ENCODE data around the gene MAP3K20. TPM values are rescaled to one million over a fixed set of nuclear protein-coding genes. Genes with fewer than 3 reads are reported as not detected.
"Not testable (repeated sequence)": the region's sequence is repeated elsewhere in the genome, so short reads cannot be mapped to it uniquely, and the experiment has no call there.

MAP3K20 gene
- total and polyA plus RNA-seq, 3 experiments from 2014 or later = 1.9 to 14.1 (median 11.2) TPM

GRCh38 chr2:173254659-173255058 lies 179.0 kb downstream of the MAP3K20 start:
- no peaks in the 10 kb centered on the region for H3K27me3 ChIP-seq (ENCODE audit: insufficient read depth, low read length, poor library complexity, severe bottlenecking)
- no peaks in the 10 kb centered on the region for H3K36me3 ChIP-seq (ENCODE audit: insufficient read depth, low read length)
- POLR2A ChIA-PET = no interaction called here
- Mint-ChIP-seq H3K9me3 (no peaks in the 10 kb centered on the region), H3K4me3 (no peak overlapping the region), H3K4me1 (no peaks in the 10 kb centered on the region), H3K27me3 (peaks cover 2 to 4% of the 10 kb centered on the region in 2 donors), H3K27ac (no peak overlapping the region), H3K36me3 (peaks cover 0 to 1% (median 0%) of the 10 kb centered on the region in 3 donors)
- no peaks in the 10 kb centered on the region for H3K9me3 ChIP-seq (ENCODE audit: low read length)
- no peaks in the 10 kb centered on the region for H3K4me1 ChIP-seq (ENCODE audit: insufficient read depth, low read length)
- CTCF ChIA-PET = no interaction called here
- H3K4me3 ChIP-seq (ENCODE audit: low read length) = no peak overlapping the region
- no peak overlapping the region for H3K27ac ChIP-seq (ENCODE audit: low read depth, low read length)
- no peak for DNase-seq

GRCh38 chr2:173258701-173259100 lies 183.1 kb downstream of the MAP3K20 start:
- no peak for DNase-seq
- no peaks in the 10 kb centered on the region for H3K36me3 ChIP-seq (ENCODE audit: insufficient read depth, low read length)
- Mint-ChIP-seq H3K27ac (no peak overlapping the region), H3K4me3 (no peak overlapping the region), H3K27me3 (no peaks in the 10 kb centered on the region), H3K36me3 (peaks cover 0 to 1% (median 0%) of the 10 kb centered on the region in 3 donors), H3K4me1 (peaks cover 0 to 2% (median 0%) of the 10 kb centered on the region in 3 donors), H3K9me3 (no peaks in the 10 kb centered on the region)
- ChIA-PET CTCF (no interaction called here), POLR2A (no interaction called here)
- H3K9me3 ChIP-seq (ENCODE audit: low read length) = no peaks in the 10 kb centered on the region
- no peaks in the 10 kb centered on the region for H3K27me3 ChIP-seq (ENCODE audit: insufficient read depth, low read length, poor library complexity, severe bottlenecking)
- no peak overlapping the region for H3K4me3 ChIP-seq (ENCODE audit: low read length)
- no peaks in the 10 kb centered on the region for H3K4me1 ChIP-seq (ENCODE audit: insufficient read depth, low read length)
- no peak overlapping the region for H3K27ac ChIP-seq (ENCODE audit: low read depth, low read length)

DNA sequence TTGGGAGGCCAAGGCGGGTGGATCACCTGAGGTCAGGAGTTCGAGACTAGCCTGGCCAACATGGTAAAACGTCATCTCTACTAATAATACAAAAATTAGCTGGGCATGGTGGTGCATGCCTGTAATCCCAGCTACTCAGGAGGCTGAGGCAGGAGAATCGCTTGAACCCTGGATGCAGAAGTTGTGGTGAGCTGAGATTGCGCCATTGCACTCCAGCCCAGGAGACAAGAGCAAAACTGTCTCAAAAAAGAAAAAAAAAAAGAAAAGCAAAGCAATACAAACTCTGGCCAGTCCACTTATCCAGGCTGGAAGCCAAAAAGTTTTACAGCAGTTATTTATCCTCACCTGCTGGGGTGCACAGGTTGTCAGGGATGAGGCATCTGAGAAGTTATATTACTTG lies 186.7 kb downstream of the MAP3K20 start:
- H3K36me3 Mint-ChIP-seq, H3K9me3 Mint-ChIP-seq, CTCF ChIA-PET: not testable (repeated sequence)

GRCh38 chr2:173264151-173264550 lies 188.5 kb downstream of the MAP3K20 start:
- H3K9me3 Mint-ChIP-seq = no peaks in the 10 kb centered on the region
- no peaks in the 10 kb centered on the region for H3K27me3 Mint-ChIP-seq
- no peaks in the 10 kb centered on the region for H3K36me3 ChIP-seq (ENCODE audit: insufficient read depth, low read length)
- no peaks in the 10 kb centered on the region for H3K36me3 Mint-ChIP-seq
- H3K4me1 Mint-ChIP-seq = peaks cover 13 to 18% (median 15%) of the 10 kb centered on the region in 3 donors
- no peaks in the 10 kb centered on the region for H3K27me3 ChIP-seq (ENCODE audit: insufficient read depth, low read length, poor library complexity, severe bottlenecking)
- no peak for DNase-seq
- H3K27ac ChIP-seq (ENCODE audit: low read depth, low read length) = no peak overlapping the region
- ChIA-PET CTCF (no interaction called here), POLR2A (no interaction called here)
- H3K4me1 ChIP-seq (ENCODE audit: insufficient read depth, low read length) = peaks cover 4% of the 10 kb centered on the region
- H3K4me3 ChIP-seq (ENCODE audit: low read length) = peak overlapping the region; percentile 35
- H3K9me3 ChIP-seq (ENCODE audit: low read length) = no peaks in the 10 kb centered on the region
- peak overlapping the region in 3 of 8 donors; percentile 10 to 76 (median 13) for H3K27ac Mint-ChIP-seq
- peak overlapping the region in 6 of 7 donors; percentile 33 to 76 (median 65) for H3K4me3 Mint-ChIP-seq

More for the DNA sequence above, 186.7 kb downstream of the MAP3K20 start:
- H3K27me3 ChIP-seq (ENCODE audit: insufficient read depth, low read length, poor library complexity, severe bottlenecking); H3K9me3 ChIP-seq (ENCODE audit: low read length); POLR2A ChIA-PET; H3K4me1 ChIP-seq (ENCODE audit: insufficient read depth, low read length); H3K27ac Mint-ChIP-seq; H3K27ac ChIP-seq (ENCODE audit: low read depth, low read length); H3K4me3 Mint-ChIP-seq; DNase-seq; H3K27me3 Mint-ChIP-seq; H3K4me3 ChIP-seq (ENCODE audit: low read length); H3K36me3 ChIP-seq (ENCODE audit: insufficient read depth, low read length): not testable (repeated sequence)
- peaks cover 13 to 18% (median 15%) of the 10 kb centered on the region in 3 donors for H3K4me1 Mint-ChIP-seq

DNA sequence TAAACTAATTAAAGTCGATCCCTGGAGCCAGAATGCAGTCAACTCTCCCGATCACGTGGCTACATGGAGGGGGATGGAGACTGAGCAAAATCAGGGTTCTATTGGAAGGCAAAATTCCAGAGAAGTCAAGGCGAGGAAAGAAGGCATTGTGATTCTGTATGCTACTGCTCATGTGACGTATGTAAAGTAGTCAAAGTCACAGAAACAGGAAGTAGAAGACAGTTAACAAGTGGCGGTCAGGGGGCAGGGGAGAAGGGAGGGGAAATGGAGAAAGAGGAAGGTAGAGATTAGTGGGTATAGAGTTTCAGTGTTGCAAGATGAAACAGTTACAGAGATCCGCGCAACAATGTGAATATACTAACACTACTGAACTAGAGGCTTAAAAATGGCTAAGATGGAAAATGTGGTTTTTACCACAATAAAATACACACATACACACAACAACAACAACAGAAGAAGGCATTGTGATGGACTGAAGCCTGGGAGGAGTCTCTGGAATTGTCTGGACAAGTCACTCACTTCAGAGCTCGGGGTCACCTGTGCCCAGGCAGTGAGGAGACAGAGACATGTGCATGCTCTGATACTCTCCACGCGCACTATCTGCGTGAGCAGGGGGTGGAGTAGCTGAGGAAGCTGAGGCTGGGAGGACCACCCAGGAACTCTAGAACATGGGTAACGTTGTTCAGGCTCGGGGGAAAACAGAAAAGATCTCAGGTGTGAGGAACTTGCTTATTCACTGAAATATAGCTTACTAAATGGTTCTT lies 189.1 kb downstream of the MAP3K20 start:
- peaks cover 4% of the 10 kb centered on the region for H3K4me1 ChIP-seq (ENCODE audit: insufficient read depth, low read length)
- no peaks in the 10 kb centered on the region for H3K9me3 Mint-ChIP-seq
- peak overlapping the region; percentile 33 to 89 (median 70) for H3K4me3 Mint-ChIP-seq
- peak in 2 of 5 donors; percentile 22 to 27 for DNase-seq
- peak overlapping the region; percentile 35 for H3K4me3 ChIP-seq (ENCODE audit: low read length)
- H3K36me3 Mint-ChIP-seq = no peaks in the 10 kb centered on the region
- no peaks in the 10 kb centered on the region for H3K27me3 ChIP-seq (ENCODE audit: insufficient read depth, low read length, poor library complexity, severe bottlenecking)
- POLR2A ChIA-PET = no interaction called here
- no peaks in the 10 kb centered on the region for H3K36me3 ChIP-seq (ENCODE audit: insufficient read depth, low read length)
- no peak overlapping the region for H3K27ac ChIP-seq (ENCODE audit: low read depth, low read length)
- CTCF ChIA-PET = interaction anchor here (0.8 kb wide), 1 partner anchor 10 kb away, joined by 3 read pairs; no protein-coding TSS in a partner anchor
- H3K4me1 Mint-ChIP-seq = peaks cover 13 to 18% (median 15%) of the 10 kb centered on the region in 3 donors
- no peaks in the 10 kb centered on the region for H3K9me3 ChIP-seq (ENCODE audit: low read length)
- H3K27me3 Mint-ChIP-seq = no peaks in the 10 kb centered on the region
- peak overlapping the region in 6 of 8 donors; percentile 13 to 83 (median 66) for H3K27ac Mint-ChIP-seq

DNA sequence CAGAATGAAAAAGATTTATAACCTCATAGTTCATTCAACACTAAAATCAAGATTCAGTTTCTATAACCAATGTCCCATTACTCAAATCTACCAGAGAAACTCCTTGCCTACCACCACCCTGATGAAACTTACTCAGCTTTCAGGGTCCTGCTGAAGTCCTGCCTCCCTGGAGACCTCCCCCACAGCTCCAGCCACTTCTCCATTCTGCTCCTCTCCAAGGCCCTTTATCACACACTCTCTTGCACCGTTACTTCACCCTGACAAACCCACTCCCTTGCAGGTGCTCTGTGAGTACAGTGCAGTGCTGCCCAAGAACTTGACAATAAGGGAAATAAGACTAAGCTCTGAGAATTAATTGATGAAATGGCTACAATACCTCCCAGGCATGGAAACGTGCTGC lies 195.5 kb downstream of the MAP3K20 start:
- Mint-ChIP-seq H3K4me3 (no peak overlapping the region), H3K27me3 (no peaks in the 10 kb centered on the region), H3K36me3 (no peaks in the 10 kb centered on the region), H3K27ac (no peak overlapping the region), H3K4me1 (no peaks in the 10 kb centered on the region), H3K9me3 (peaks cover 0 to 3% (median 0%) of the 10 kb centered on the region in 5 donors)
- POLR2A ChIA-PET = no interaction called here
- Histone ChIP-seq H3K9me3 (ENCODE audit: low read length) (no peaks in the 10 kb centered on the region), H3K27me3 (ENCODE audit: insufficient read depth, low read length, poor library complexity, severe bottlenecking) (no peaks in the 10 kb centered on the region), H3K27ac (ENCODE audit: low read depth, low read length) (no peak overlapping the region), H3K4me1 (ENCODE audit: insufficient read depth, low read length) (no peaks in the 10 kb centered on the region), H3K4me3 (ENCODE audit: low read length) (no peak overlapping the region), H3K36me3 (ENCODE audit: insufficient read depth, low read length) (no peaks in the 10 kb centered on the region)
- no peak for DNase-seq
- CTCF ChIA-PET = no interaction called here

GRCh38 chr2:173271825-173272224 lies 196.2 kb downstream of the MAP3K20 start:
- H3K27ac Mint-ChIP-seq = no peak overlapping the region
- no peaks in the 10 kb centered on the region for H3K27me3 ChIP-seq (ENCODE audit: insufficient read depth, low read length, poor library complexity, severe bottlenecking)
- H3K27ac ChIP-seq (ENCODE audit: low read depth, low read length) = no peak overlapping the region
- no peaks in the 10 kb centered on the region for H3K36me3 Mint-ChIP-seq
- no peaks in the 10 kb centered on the region for H3K9me3 ChIP-seq (ENCODE audit: low read length)
- H3K36me3 ChIP-seq (ENCODE audit: insufficient read depth, low read length) = no peaks in the 10 kb centered on the region
- H3K9me3 Mint-ChIP-seq = peaks cover 0 to 3% (median 0%) of the 10 kb centered on the region in 5 donors
- no peaks in the 10 kb centered on the region for H3K4me1 Mint-ChIP-seq
- no peak overlapping the region for H3K4me3 ChIP-seq (ENCODE audit: low read length)
- H3K27me3 Mint-ChIP-seq = peaks cover 0 to under 1% of the 10 kb centered on the region in 2 donors
- ChIA-PET POLR2A (no interaction called here), CTCF (no interaction called here)
- H3K4me1 ChIP-seq (ENCODE audit: insufficient read depth, low read length) = no peaks in the 10 kb centered on the region
- no peak for DNase-seq
- H3K4me3 Mint-ChIP-seq = no peak overlapping the region

DNA sequence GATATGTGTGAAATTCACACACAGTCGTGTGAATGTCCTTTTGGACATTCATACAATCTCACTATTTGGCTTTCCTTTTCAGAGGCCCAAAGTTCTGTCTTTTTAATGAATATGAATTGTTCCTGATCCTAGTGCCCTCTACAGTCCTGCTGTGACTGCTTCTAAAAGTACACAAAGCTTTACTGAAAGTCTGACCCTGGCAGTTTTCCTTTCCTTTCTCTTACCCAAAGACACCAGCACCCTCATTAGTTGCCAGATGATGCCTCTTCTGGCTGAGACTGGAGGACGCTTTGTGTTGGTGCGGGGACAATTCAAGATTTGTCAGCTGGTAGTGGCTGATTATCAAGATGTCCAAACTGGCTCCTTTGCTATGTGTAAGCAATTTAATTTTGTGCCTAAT lies 197.2 kb downstream of the MAP3K20 start:
- no peak for DNase-seq
- Histone ChIP-seq H3K27ac (ENCODE audit: low read depth, low read length) (no peak overlapping the region), H3K36me3 (ENCODE audit: insufficient read depth, low read length) (no peaks in the 10 kb centered on the region), H3K27me3 (ENCODE audit: insufficient read depth, low read length, poor library complexity, severe bottlenecking) (no peaks in the 10 kb centered on the region), H3K4me1 (ENCODE audit: insufficient read depth, low read length) (no peaks in the 10 kb centered on the region), H3K9me3 (ENCODE audit: low read length) (no peaks in the 10 kb centered on the region), H3K4me3 (ENCODE audit: low read length) (no peak overlapping the region)
- H3K4me1 Mint-ChIP-seq = no peaks in the 10 kb centered on the region
- peaks cover 0 to 3% (median 0%) of the 10 kb centered on the region in 5 donors for H3K9me3 Mint-ChIP-seq
- no peak overlapping the region for H3K27ac Mint-ChIP-seq
- H3K36me3 Mint-ChIP-seq = no peaks in the 10 kb centered on the region
- H3K27me3 Mint-ChIP-seq = peaks cover 3 to 10% of the 10 kb centered on the region in 2 donors
- no peak overlapping the region for H3K4me3 Mint-ChIP-seq
- CTCF ChIA-PET = interaction anchor here (1.6 kb wide), 1 partner anchor 13 kb away, joined by 3 read pairs; no protein-coding TSS in a partner anchor
- POLR2A ChIA-PET = no interaction called here
